ENCODE data around the gene COQ8A.

GRCh38 chr1:226976276-226976977, 36.3 kb downstream of the COQ8A start:
- TF ChIP-seq POLR2AphosphoS5 (IDR thresholded peaks at IDR 0.05; ENCODE audit: low read depth, low read length) (no peak), POLR2A (IDR thresholded peaks at IDR 0.05; ENCODE audit: low read depth, low read length) (no peak)
